Stimulated activated CD4-positive, alpha-beta T cell treated with anti-CD3 and anti-CD28 coated beads, TNF-alpha, amount 100 ng/mL, for 4 hours (primary cell): ENCODE measurements around the gene DHRS2.

Source experiments
- DNase-seq, 3 experiments: peaks; one replicate each; pipeline ENCODE4 v3.0.0-alpha.2; 2020; ENCODE audit warnings: low read depth in 3 of 3

Gene DHRS2

GRCh38 chr14:23693252-23693775 is 57.1 kb downstream of the DHRS2 start:
- no peak for DNase-seq

- no peak for DNase-seq
Measured at GRCh38 chr14:23694085-23694948, 58.2 kb downstream of the DHRS2 start.
